K562 (cell line): ENCODE measurements around the gene ANKRD11. TPM values are rescaled to one million over a fixed set of nuclear protein-coding genes. Genes with fewer than 3 reads are reported as not detected.

Experiments used
- CREB3L1 ChIP-seq: fragments of 450-650 bp; IDR thresholded peaks from 2 replicates; pipeline ENCODE4 v1.6.1; 2014; ENCODE audit warnings: low read depth, mild to moderate bottlenecking, moderate library complexity, borderline replicate concordance
- HMG20A ChIP-seq: fragments of 450-650 bp; formaldehyde crosslinking; conservative IDR thresholded peaks from 2 replicates; pipeline ENCODE4 v1.4.0; 2020; ENCODE audit warnings: mild to moderate bottlenecking, mixed read lengths
- KDM5B ChIP-seq: fragments of 200-600 bp; sonication (generic); IDR thresholded peaks from 2 replicates; pipeline ENCODE4 v1.6.1; 2012; ENCODE audit warnings: low read depth, mild to moderate bottlenecking, moderate library complexity, low read length, control low read depth, inconsistent platforms; ENCODE audit not compliant: insufficient replicate concordance
- LCOR ChIP-seq: sonication (generic); formaldehyde crosslinking; IDR thresholded peaks from 2 replicates; pipeline ENCODE4 v1.8.0; 2022; ENCODE audit warnings: mild to moderate bottlenecking, missing genetic modification reagents
- MAFK ChIP-seq: IDR thresholded peaks from 2 replicates; pipeline ENCODE4 v1.6.1; 2011; ENCODE audit warnings: low read length, improper control_type of control experiment
- MBD2 ChIP-seq: sonication (generic); IDR thresholded peaks from 2 replicates; pipeline ENCODE4 v1.6.1; 2016; ENCODE audit warnings: low read depth, borderline replicate concordance
- MLLT1 ChIP-seq, 2 experiments: fragments of 450-650 bp; IDR thresholded peaks; 2 replicates each; pipeline ENCODE4 v1.6.1; 2016
- MTF1 ChIP-seq: fragments of 250-450 bp; sonication (Bioruptor Pico); IDR thresholded peaks from 2 replicates; pipeline ENCODE4 v1.9.0; 2021; ENCODE audit warnings: moderate library complexity, mild to moderate bottlenecking, inconsistent platforms, borderline replicate concordance
- POLR2G ChIP-seq: fragments of 200-400 bp; formaldehyde crosslinking; IDR thresholded peaks from 2 replicates; pipeline ENCODE4 v1.6.1; 2017; ENCODE audit warnings: low read depth, mild to moderate bottlenecking, antibody characterized with exemption, low read length, moderate library complexity
- TBL1XR1 ChIP-seq, 2 experiments: IDR thresholded peaks; 2 replicates each; pipeline ENCODE4 v1.6.1; 2012; ENCODE audit warnings: improper control_type of control experiment in 2 of 2, low read length in 2 of 2, mild to moderate bottlenecking in 1 of 2
- TFAM ChIP-seq: fragments of 250-450 bp; sonication (Bioruptor Pico); conservative IDR thresholded peaks from 2 replicates; pipeline ENCODE4 v1.5.0; 2021; ENCODE audit warnings: mild to moderate bottlenecking, moderate library complexity
- XRCC5 ChIP-seq: fragments of 200-400 bp; formaldehyde crosslinking; IDR thresholded peaks from 2 replicates; pipeline ENCODE4 v1.6.1; 2017; ENCODE audit warnings: low read depth, mild to moderate bottlenecking, low read length
- ZKSCAN1 ChIP-seq: fragments of 150-350 bp; IDR thresholded peaks from 2 replicates; pipeline ENCODE4 v1.6.1; 2016; ENCODE audit warnings: low read depth, low read length
- ZNF431 ChIP-seq: sonication (generic); formaldehyde crosslinking; IDR thresholded peaks from 2 replicates; pipeline ENCODE4 v1.8.0; 2022; ENCODE audit warnings: mild to moderate bottlenecking, missing genetic modification reagents
- ZNF561 ChIP-seq: fragments of 450-650 bp; formaldehyde crosslinking; conservative IDR thresholded peaks from 2 replicates; pipeline ENCODE4 v1.4.0; 2020; ENCODE audit warnings: mild to moderate bottlenecking, moderate library complexity
- ZNF79 ChIP-seq: fragments of 250-450 bp; sonication (Bioruptor Pico); IDR thresholded peaks from 2 replicates; pipeline ENCODE4 v1.4.0; 2020; ENCODE audit warnings: low read depth, mild to moderate bottlenecking, moderate library complexity
- polyA plus RNA-seq, 8 experiments: library from polyadenylated mRNA; depleted of rRNA in 4 of 8; stranded (reverse) in 5 of 8; unstranded in 3 of 8; fragments of >200 nt; fragmentation: Nextera tagmentation in 2 of 8; fragmentation: Illumina TruSeq in 1 of 8; extraction: Ambion mirVana in 2 of 8; extraction: Trizol in 1 of 8; gene quantifications; 2 replicates each; pipeline versions ENCODE4 v1.2.1 to v1.2.3, GENCODE V29; 2011 to 2014; ENCODE audit warnings: inconsistent platforms in 1 of 8, missing spikeins in 1 of 8
- total RNA-seq, 7 experiments: library from RNA; depleted of rRNA in 6 of 7; stranded (reverse); fragments of >200 nt in 6 of 7; fragmentation: Illumina TruSeq in 2 of 7; extraction: Trizol in 2 of 7; gene quantifications; 2 replicates each; pipeline versions ENCODE4 v1.2.1 to v1.2.3, GENCODE V29; 2011 to 2021; ENCODE audit warnings: low replicate concordance in 1 of 7
- TF ChIP-seq, protein P1 (sequence below): fragments of 250-450 bp; sonication (Bioruptor Pico); IDR thresholded peaks from 2 replicates; pipeline ENCODE4 v1.5.0; 2022; ENCODE audit warnings: mild to moderate bottlenecking
- TF ChIP-seq, protein P2 (sequence below), 2 experiments: fragments of 450-650 bp; IDR thresholded peaks; 2 replicates each; pipeline ENCODE4 v1.6.1; 2018; ENCODE audit warnings: mild to moderate bottlenecking in 2 of 2, low read depth in 1 of 2; ENCODE audit not compliant: partially characterized antibody in 2 of 2

Gene ANKRD11
- total and polyA plus RNA-seq, 9 of the 15 experiments (the other 6 are each of a cell fraction or from before 2014, with no cell fraction given), result 4.7 to 126 (median 31.7) TPM

GRCh38 chr16:89502081-89502843 lies 11.9 kb upstream of the ANKRD11 start (continued):
- TF ChIP-seq CREB3L1 (peak; percentile 80; the same call in 1 of the 2 replicates), ZNF79 (CRISPR knock-in tag) (no peak), MLLT1 (IDR thresholded peaks at IDR 0.05) (peak in 1 of 2 experiments; percentile 44; a peak in 1 of 4 replicates), MBD2 (no peak), ZNF561 (CRISPR knock-in tag) (no peak), XRCC5 (no peak), MTF1 (CRISPR knock-in tag) (no peak), KDM5B (peak; percentile 35), POLR2G (0 out of 2 replicates have a peak, but pooled peaks have one; percentile 22), HMG20A (no peak), ZKSCAN1 (no peak), TFAM (CRISPR knock-in tag) (no peak), MAFK (no peak), ZNF431 (CRISPR knock-in tag) (no peak), TBL1XR1 (IDR thresholded peaks at IDR 0.05; ENCODE audit: low read length in 2 of 2) (peak in 1 of 2 experiments; percentile 11; a peak in 1 of 4 replicates), LCOR (CRISPR knock-in tag) (no peak)
- TF ChIP-seq, protein P1, sequence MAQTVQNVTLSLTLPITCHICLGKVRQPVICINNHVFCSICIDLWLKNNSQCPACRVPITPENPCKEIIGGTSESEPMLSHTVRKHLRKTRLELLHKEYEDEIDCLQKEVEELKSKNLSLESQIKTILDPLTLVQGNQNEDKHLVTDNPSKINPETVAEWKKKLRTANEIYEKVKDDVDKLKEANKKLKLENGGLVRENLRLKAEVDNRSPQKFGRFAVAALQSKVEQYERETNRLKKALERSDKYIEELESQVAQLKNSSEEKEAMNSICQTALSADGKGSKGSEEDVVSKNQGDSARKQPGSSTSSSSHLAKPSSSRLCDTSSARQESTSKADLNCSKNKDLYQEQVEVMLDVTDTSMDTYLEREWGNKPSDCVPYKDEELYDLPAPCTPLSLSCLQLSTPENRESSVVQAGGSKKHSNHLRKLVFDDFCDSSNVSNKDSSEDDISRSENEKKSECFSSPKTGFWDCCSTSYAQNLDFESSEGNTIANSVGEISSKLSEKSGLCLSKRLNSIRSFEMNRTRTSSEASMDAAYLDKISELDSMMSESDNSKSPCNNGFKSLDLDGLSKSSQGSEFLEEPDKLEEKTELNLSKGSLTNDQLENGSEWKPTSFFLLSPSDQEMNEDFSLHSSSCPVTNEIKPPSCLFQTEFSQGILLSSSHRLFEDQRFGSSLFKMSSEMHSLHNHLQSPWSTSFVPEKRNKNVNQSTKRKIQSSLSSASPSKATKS, result no peak
- TF ChIP-seq, protein P2, sequence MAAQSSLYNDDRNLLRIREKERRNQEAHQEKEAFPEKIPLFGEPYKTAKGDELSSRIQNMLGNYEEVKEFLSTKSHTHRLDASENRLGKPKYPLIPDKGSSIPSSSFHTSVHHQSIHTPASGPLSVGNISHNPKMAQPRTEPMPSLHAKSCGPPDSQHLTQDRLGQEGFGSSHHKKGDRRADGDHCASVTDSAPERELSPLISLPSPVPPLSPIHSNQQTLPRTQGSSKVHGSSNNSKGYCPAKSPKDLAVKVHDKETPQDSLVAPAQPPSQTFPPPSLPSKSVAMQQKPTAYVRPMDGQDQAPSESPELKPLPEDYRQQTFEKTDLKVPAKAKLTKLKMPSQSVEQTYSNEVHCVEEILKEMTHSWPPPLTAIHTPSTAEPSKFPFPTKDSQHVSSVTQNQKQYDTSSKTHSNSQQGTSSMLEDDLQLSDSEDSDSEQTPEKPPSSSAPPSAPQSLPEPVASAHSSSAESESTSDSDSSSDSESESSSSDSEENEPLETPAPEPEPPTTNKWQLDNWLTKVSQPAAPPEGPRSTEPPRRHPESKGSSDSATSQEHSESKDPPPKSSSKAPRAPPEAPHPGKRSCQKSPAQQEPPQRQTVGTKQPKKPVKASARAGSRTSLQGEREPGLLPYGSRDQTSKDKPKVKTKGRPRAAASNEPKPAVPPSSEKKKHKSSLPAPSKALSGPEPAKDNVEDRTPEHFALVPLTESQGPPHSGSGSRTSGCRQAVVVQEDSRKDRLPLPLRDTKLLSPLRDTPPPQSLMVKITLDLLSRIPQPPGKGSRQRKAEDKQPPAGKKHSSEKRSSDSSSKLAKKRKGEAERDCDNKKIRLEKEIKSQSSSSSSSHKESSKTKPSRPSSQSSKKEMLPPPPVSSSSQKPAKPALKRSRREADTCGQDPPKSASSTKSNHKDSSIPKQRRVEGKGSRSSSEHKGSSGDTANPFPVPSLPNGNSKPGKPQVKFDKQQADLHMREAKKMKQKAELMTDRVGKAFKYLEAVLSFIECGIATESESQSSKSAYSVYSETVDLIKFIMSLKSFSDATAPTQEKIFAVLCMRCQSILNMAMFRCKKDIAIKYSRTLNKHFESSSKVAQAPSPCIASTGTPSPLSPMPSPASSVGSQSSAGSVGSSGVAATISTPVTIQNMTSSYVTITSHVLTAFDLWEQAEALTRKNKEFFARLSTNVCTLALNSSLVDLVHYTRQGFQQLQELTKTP (IDR thresholded peaks at IDR 0.05; ENCODE audit: low read depth in 1 of 2, partially characterized antibody in 2 of 2), result no peak
